ENCODE measurements around the gene RALGDS.

Gene RALGDS

DNA sequence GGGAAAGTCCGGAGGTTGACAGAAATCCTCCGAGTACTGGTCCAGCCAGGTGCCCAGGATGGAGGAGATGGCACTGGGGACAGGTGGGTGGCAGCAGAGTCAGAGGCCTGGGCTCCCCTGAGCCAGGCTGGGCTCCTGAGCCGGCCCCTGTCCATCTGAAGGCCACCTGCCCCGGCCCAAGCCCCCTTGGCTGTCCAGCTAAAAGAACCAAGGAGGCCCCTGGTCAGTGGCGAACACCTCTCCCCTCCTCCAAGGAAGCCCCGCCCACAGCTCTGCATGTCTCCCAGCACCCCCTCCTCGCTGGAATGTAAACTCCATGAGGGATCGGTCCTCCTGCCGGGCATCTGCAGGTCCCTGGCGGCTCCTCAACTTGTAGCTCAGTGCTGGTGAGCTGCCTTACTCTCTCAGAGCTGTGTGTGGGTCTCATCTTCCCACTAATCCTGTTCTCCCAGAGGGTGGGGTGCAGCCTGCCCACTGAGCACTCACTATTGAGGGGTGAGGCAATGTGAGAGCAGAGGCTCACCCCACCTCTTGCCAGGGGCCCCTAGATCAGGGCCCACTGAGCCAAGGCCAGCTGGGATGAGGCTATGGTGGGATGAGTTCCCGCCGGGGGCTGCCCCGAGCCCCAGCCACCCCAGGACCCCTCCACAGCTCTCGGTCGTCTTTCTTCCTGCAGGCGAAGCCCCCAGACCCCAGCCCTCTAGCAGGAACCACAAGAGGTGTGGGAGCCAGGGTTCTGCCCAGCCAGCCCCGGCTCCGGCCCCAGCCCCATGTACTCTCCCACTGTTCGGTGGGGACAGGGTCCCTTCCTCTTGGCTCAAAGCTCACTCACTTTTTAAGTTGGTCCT is 12.0 kb downstream of the RALGDS start:
- no peak overlapping the region for H3K4me3 ChIP-seq (ENCODE audit: low read depth, low read length)
- DNase-seq (ENCODE audit: low read depth): no peak
- TF ChIP-seq, protein P1, sequence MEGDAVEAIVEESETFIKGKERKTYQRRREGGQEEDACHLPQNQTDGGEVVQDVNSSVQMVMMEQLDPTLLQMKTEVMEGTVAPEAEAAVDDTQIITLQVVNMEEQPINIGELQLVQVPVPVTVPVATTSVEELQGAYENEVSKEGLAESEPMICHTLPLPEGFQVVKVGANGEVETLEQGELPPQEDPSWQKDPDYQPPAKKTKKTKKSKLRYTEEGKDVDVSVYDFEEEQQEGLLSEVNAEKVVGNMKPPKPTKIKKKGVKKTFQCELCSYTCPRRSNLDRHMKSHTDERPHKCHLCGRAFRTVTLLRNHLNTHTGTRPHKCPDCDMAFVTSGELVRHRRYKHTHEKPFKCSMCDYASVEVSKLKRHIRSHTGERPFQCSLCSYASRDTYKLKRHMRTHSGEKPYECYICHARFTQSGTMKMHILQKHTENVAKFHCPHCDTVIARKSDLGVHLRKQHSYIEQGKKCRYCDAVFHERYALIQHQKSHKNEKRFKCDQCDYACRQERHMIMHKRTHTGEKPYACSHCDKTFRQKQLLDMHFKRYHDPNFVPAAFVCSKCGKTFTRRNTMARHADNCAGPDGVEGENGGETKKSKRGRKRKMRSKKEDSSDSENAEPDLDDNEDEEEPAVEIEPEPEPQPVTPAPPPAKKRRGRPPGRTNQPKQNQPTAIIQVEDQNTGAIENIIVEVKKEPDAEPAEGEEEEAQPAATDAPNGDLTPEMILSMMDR (IDR thresholded peaks at IDR 0.05; ENCODE audit: low read depth, low read length, missing control alignments): no peak

DNA sequence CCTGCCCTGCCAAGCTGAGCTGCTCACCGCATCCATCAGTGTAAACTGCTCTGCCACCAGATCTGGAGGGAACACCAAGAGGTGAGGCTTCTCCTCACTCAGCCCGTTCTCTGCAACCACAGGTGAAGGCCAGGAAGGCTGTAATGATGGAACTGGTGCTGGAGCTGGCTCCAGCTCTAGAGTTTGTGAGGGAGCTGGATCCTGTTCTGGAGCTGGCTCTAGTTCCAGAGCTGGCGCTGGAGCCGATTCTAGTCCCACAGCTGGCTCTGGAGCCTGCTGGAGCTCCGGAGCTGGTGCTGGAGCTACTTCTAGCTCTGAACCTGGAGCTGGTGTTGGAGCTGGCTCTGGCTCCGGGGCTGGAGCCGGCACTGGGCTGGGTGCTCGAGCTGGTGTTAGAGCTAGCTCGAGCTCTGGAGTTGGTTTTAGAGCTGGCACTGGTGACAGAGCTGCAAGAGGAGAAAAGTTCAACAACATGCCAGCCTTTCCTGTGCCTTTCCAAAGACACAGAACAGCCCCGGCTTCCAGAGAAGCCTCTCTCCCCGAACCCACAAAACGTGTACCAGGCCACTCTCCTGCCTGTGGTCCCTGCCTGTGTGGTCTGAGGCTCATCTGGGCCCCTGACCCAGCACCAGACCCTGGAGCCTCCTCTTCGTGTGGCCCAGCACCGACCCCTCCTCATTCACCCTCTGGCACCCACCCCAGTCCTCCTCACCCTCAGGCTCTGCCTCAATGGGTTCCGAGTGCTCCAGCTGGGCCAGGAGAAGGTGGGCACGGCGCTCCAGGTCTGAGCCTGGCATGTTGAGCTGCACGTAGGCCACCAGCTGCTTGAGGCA is 12.9 kb downstream of the RALGDS start:
- DNase-seq (ENCODE audit: low read depth): no peak
- TF ChIP-seq, protein P1 (IDR thresholded peaks at IDR 0.05; ENCODE audit: low read depth, low read length, missing control alignments): no peak
- H3K4me3 ChIP-seq (ENCODE audit: low read depth, low read length): no peak overlapping the region

DNA sequence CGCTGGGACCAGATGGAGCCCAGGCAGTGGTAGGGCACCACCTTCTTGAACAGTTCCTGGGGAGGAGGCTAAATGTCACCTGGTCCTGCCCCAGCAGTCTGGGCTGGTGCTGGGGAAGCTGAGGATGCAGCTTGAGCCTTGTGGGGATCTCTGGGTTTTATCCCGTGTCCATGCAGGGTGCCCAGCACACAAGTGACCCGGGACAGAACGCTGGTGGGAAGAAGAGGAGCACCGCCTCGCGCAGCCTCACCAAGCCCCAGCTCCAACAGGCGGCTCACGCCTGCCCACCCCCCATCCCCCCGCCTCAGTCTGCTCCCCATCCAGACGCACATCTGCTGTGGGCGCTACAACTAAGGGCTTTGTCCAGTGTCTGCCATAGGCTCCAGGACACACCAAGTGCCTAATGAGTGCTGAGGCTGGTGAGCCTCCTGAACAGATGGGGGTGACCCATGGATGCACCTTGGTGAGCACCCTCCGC is 13.8 kb downstream of the RALGDS start:
- no peak overlapping the region for H3K4me3 ChIP-seq (ENCODE audit: low read depth, low read length)
- TF ChIP-seq, protein P1 (IDR thresholded peaks at IDR 0.05; ENCODE audit: low read depth, low read length, missing control alignments): no peak

DNA sequence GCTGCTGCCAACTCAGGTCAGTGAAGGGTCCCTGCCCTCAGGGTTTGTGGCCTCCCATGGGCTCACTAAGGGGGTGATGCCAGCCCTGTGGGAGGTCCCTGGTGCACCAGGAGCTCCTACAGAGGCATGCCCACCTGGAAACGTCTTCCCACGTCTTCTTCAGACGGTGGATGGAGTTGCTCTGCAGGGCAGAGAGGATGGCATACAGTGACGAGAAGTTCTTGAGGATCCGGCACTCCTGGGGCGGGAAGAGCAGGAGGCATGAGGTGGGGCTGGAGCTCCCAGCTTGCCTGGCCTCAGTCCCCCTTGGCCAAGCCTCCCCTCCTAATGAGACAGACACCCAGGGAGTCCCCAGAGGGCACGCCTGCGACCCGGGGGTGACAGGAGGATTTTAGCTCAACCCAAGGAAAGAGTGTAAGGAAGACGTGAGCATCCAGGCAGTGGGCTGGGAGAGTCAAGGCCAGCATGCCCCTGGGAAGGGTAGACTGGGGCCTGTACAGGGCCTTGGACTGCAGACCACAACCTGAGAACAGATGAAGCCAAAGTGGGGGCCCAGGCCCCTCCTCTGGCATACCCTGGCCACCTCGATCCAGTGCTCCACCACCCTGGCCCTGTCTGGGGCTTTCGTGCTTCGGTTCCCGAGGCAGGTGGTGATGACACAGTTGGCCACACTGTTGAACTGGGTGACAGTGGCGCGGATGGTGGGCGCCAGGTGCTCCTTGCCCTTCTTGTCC is 14.4 kb downstream of the RALGDS start:
- H3K4me3 ChIP-seq (ENCODE audit: low read depth, low read length): no peak overlapping the region
- TF ChIP-seq, protein P1 (IDR thresholded peaks at IDR 0.05; ENCODE audit: low read depth, low read length, missing control alignments): no peak
- no peak for DNase-seq (ENCODE audit: low read depth)

More for the DNA sequence above, 13.8 kb downstream of the RALGDS start:
- DNase-seq (ENCODE audit: low read depth): no peak

GRCh38 chr9:133105461-133105770 is 15.6 kb downstream of the RALGDS start:
- no peak for DNase-seq (ENCODE audit: low read depth)
- TF ChIP-seq, protein P1 (IDR thresholded peaks at IDR 0.05; ENCODE audit: low read depth, low read length, missing control alignments): no peak
- no peak overlapping the region for H3K4me3 ChIP-seq (ENCODE audit: low read depth, low read length)

DNA sequence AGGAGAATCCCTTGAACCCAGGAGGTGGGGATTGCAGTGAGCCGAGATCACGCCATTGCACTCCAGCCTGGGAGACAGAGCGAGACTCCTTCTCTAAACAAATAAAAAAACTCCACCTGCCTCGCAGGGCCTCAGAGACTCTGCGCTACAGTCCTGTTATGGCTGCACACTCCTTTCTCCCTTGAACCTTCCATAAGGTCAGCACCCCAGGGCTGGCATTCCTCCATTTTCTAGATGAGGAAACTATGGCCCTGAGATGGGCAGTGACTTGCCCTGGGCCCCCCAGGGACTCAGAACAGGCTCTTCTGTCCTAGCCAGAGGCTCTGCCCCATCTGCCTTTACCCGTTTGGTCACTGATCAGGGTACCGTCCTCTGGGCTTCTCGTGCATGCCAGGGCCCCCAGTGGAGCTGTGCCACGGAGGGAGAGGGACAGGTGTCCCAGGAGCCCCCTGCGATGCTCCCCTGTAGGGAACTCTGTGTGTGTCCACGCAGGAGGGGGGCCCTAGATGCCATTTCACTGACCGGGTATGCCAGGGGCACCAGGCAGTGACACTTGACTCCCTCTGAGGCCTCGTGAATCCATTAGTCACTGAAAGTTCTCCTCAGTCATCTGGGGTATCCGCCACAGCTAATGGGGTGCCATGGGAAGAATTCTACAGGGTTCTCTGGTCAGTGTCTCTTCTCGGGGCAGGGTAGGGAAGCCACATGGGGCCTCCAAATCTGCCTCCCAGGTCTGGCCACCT is 16.2 kb downstream of the RALGDS start:
- no peak overlapping the region for H3K4me3 ChIP-seq (ENCODE audit: low read depth, low read length)
- DNase-seq (ENCODE audit: low read depth): no peak
- TF ChIP-seq, protein P1 (IDR thresholded peaks at IDR 0.05; ENCODE audit: low read depth, low read length, missing control alignments): no peak
